Thymus (tissue), 11 donors: Measurements from ENCODE around the gene B3GNT9. TPM values are rescaled to one million over a fixed set of nuclear protein-coding genes. Genes with fewer than 3 reads are reported as not detected.

Experiments
- DNase-seq, 9 donors: peaks; one replicate each; pipeline ENCODE4 v3.0.0-alpha.2; 2013; ENCODE audit warnings: low spot score in 9 of 9, low read depth in 6 of 9, missing footprints in 1 of 9
- H3K27ac ChIP-seq, 2 donors: one replicate each; pipeline ENCODE4 v1.5.1; 2013; ENCODE audit warnings: control low read depth in 1 of 2, low read depth in 1 of 2, low read length in 1 of 2, mild to moderate bottlenecking in 1 of 2, moderate library complexity in 1 of 2
- H3K27me3 ChIP-seq, 2 donors: one replicate each; pipeline ENCODE4 v1.5.1; 2013; ENCODE audit warnings: low read length in 1 of 2; ENCODE audit not compliant: control insufficient read depth in 2 of 2, insufficient read depth in 1 of 2
- H3K36me3 ChIP-seq, 2 donors: one replicate each; pipeline ENCODE4 v1.5.1; 2013; ENCODE audit warnings: low read length in 1 of 2, mild to moderate bottlenecking in 1 of 2, moderate library complexity in 1 of 2; ENCODE audit not compliant: control insufficient read depth in 2 of 2, insufficient read depth in 2 of 2
- H3K4me1 ChIP-seq, 2 donors: one replicate each; pipeline ENCODE4 v1.5.1; 2013; ENCODE audit warnings: low read length in 2 of 2; ENCODE audit not compliant: control insufficient read depth in 2 of 2, insufficient read depth in 2 of 2
- H3K4me3 ChIP-seq, 2 donors: one replicate each; pipeline ENCODE4 v1.5.1; 2013; ENCODE audit warnings: low read length in 2 of 2, control low read depth in 1 of 2, mild to moderate bottlenecking in 1 of 2
- H3K9me3 ChIP-seq, 2 donors: one replicate each; pipeline ENCODE4 v1.5.1; 2013; ENCODE audit warnings: low read length in 1 of 2, mild to moderate bottlenecking in 1 of 2; ENCODE audit not compliant: control insufficient read depth in 2 of 2, insufficient read depth in 1 of 2
- WGBS: extraction: QIAGEN DNeasy Blood & Tissue Kit; methylation state at CpG from one replicate; pipeline ENCODE4 v1.1.7; 2013; 5-methylcytosine and 5-hydroxymethylcytosine counted together
- polyA plus RNA-seq: library from polyadenylated mRNA; stranded (reverse); fragments of 200-250 nt; gene quantifications from one replicate; pipeline ENCODE4 v1.2.3, GENCODE V29; 2013
- total RNA-seq: library from RNA; stranded (reverse); fragments of 120-200 nt; gene quantifications from one replicate; pipeline ENCODE4 v1.2.4, GENCODE V29; 2013
- donor health status: healthy.

The B3GNT9 gene
- total and polyA plus RNA-seq, 2 donors: 1.3 to 3.2 TPM

GRCh38 chr16:67194260-67194659 is 43.5 kb upstream of the B3GNT9 start:
- Histone ChIP-seq H3K4me3 (no peak overlapping the region), H3K4me1 (peaks cover 19 to 21% of the 10 kb centered on the region in 2 donors), H3K36me3 (peaks cover 49 to 54% of the 10 kb centered on the region in 2 donors), H3K27ac (no peak overlapping the region), H3K27me3 (peaks cover 0 to 7% of the 10 kb centered on the region in 2 donors), H3K9me3 (no peaks in the 10 kb centered on the region)
- WGBS: 96% methylated on average over 6 of the region's 6 CpGs
- DNase-seq: no peak

DNA sequence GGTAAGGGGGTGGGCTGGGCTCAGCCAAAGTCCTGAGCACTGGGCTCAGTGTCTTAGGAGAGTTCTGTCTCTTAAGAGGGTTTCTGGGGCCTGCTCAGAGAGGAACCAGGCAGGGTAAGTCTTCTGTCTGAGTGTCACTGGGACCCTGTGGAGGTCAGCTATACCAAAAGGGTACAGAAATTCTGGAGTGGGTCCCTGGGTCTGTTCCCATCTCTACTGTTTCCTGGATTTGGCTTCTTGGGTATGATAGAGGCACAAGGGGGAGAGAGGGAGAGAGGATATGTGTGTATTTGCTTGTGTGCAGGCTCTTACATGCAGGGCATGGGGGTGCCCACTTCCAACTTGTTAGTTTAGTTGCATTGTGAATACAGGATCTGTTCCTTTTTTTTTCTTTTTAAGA is 42.7 kb upstream of the B3GNT9 start:
- peaks cover 43 to 52% of the 10 kb centered on the region in 2 donors for H3K36me3 ChIP-seq
- H3K4me3 ChIP-seq: no peak overlapping the region
- H3K27me3 ChIP-seq: peaks cover 0 to 9% of the 10 kb centered on the region in 2 donors
- peaks cover 19 to 21% of the 10 kb centered on the region in 2 donors for H3K4me1 ChIP-seq
- H3K9me3 ChIP-seq: no peaks in the 10 kb centered on the region
- DNase-seq: no peak
- H3K27ac ChIP-seq: no peak overlapping the region

- Histone ChIP-seq H3K9me3 (no peaks in the 10 kb centered on the region), H3K27me3 (peaks cover 0 to 10% of the 10 kb centered on the region in 2 donors), H3K4me3 (peak overlapping the region; percentile 89 to 97), H3K36me3 (peaks cover 36 to 46% of the 10 kb centered on the region in 2 donors), H3K4me1 (peaks cover 19 to 21% of the 10 kb centered on the region in 2 donors), H3K27ac (no peak overlapping the region)
- DNase-seq: no peak
- 50% methylated on average over 17 of the region's 17 CpGs for WGBS
Measured at GRCh38 chr16:67192781-67193361, 42.1 kb upstream of the B3GNT9 start.

DNA sequence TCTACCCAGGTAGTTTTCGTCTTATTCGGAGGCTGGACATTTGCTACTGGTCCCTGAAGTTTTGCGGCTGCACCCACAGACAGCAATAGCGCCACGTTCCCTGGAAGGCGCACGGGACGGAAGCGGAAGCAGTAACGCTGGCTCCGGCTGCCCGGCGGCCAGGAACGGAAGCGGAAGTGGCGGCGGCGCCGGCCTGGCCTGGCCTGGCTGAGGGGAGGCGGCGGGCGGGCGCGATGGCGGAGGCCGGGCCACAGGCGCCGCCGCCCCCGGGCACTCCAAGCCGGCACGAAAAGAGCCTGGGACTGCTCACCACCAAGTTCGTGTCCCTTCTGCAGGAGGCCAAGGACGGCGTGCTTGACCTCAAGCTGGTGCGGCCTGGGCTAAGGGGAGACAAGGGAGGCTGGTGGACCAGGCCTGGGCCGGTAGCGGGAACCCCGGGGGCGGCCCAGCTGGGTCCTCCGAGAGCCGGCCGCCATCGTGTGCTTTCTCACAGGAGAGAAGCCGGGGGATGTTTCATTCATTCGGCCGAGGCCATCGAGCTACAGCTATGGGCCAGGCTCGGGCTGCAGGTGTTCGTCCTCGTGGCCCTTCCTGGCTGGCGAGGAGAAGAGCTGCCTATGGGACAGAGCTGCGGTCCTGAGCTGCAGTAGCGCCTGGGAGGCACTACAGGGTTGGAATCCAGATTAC is 41.3 kb upstream of the B3GNT9 start, which contains the start of gene E2F4:
E2F4 (plus strand) TSS at position 161 of the 687 bp plus-strand sequence; CDS start at position 234, 73 bp downstream.
- peak; percentile 70 to 93 (median 81) for DNase-seq
- no peaks in the 10 kb centered on the region for H3K9me3 ChIP-seq
- peak within 1 kb of the TSS; percentile 43 to 64 for H3K27ac ChIP-seq
- H3K4me3 ChIP-seq: peak within 1 kb of the TSS; percentile 89 to 97
- H3K4me1 ChIP-seq: peaks cover 19 to 21% of the 10 kb centered on the region in 2 donors
- WGBS: under 1% methylated on average over 54 of the region's 54 CpGs
- H3K27me3 ChIP-seq: peaks cover 0 to 16% of the 10 kb centered on the region in 2 donors
- H3K36me3 ChIP-seq: peaks cover 29 to 39% of the 10 kb centered on the region in 2 donors

- Histone ChIP-seq H3K4me1 (peaks cover 19 to 21% of the 10 kb centered on the region in 2 donors), H3K4me3 (peak overlapping the region; percentile 89 to 97)
Measured at GRCh38 chr16:67191411-67191994, 40.7 kb upstream of the B3GNT9 start.

GRCh38 chr16:67190448-67191399 is 39.9 kb upstream of the B3GNT9 start:
- peaks cover 19 to 21% of the 10 kb centered on the region in 2 donors for H3K4me1 ChIP-seq
- peaks cover 16 to 25% of the 10 kb centered on the region in 2 donors for H3K36me3 ChIP-seq
- H3K9me3 ChIP-seq: no peaks in the 10 kb centered on the region
- H3K27me3 ChIP-seq: peaks cover 6 to 30% of the 10 kb centered on the region in 2 donors
- 96% methylated on average over 13 of the region's 13 CpGs for WGBS
- DNase-seq: no peak
- no peak overlapping the region for H3K4me3 ChIP-seq
- H3K27ac ChIP-seq: no peak overlapping the region

More at GRCh38 chr16:67191411-67191994, 40.7 kb upstream of the B3GNT9 start:
- H3K9me3 ChIP-seq: no peaks in the 10 kb centered on the region
- H3K27me3 ChIP-seq: peaks cover 0 to 22% of the 10 kb centered on the region in 2 donors
- 40% methylated on average over 9 of the region's 9 CpGs for WGBS
- peaks cover 23 to 33% of the 10 kb centered on the region in 2 donors for H3K36me3 ChIP-seq
- no peak for DNase-seq
- H3K27ac ChIP-seq: no peak overlapping the region

DNA sequence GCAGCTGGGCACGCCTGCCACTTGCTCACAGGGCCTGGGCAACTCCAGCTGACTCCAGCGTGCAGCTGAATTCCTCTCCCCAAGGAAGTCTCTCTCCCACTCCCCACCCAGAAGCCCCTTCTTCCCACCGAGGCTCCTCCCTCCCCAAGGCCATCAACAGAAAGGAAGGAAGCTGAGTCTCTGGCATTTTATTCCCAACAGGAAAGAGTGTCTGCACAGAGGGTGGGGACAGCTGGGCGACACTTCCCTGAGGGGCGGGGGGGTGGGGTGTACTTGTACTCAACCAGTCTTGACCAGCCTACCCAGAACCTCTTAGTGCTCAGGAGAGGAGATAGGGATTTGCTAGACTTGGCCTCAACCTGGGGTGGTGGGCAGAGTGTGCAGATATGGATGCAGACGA is 39.2 kb upstream of the B3GNT9 start, which contains the start of gene EXOC3L1:
EXOC3L1 (minus strand) TSS at position 96 of the 400 bp plus-strand sequence. CDS start 460 bp downstream, outside the sequence.
- Histone ChIP-seq H3K27me3 (peaks cover 12 to 37% of the 10 kb centered on the region in 2 donors), H3K9me3 (no peaks in the 10 kb centered on the region), H3K27ac (no peak within 1 kb of the TSS), H3K4me3 (no peak within 1 kb of the TSS), H3K36me3 (peaks cover 10 to 18% of the 10 kb centered on the region in 2 donors), H3K4me1 (peaks cover 21 to 27% of the 10 kb centered on the region in 2 donors)
- WGBS: 72% methylated on average over 6 of the region's 6 CpGs
- DNase-seq: no peak

- H3K36me3 ChIP-seq: peaks cover 0 to 6% of the 10 kb centered on the region in 2 donors
- peaks cover 18 to 49% of the 10 kb centered on the region in 2 donors for H3K27me3 ChIP-seq
- no peak overlapping the region for H3K4me3 ChIP-seq
- peaks cover 27 to 35% of the 10 kb centered on the region in 2 donors for H3K4me1 ChIP-seq
- no peak for DNase-seq
- WGBS: 96% methylated on average over 15 of the region's 15 CpGs
- no peak overlapping the region for H3K27ac ChIP-seq
- H3K9me3 ChIP-seq: peaks cover 0 to 3% of the 10 kb centered on the region in 2 donors
Measured at GRCh38 chr16:67188798-67189197, 38.0 kb upstream of the B3GNT9 start.
